Nephron (organoid): ENCODE measurements around the gene NPBWR2.

Source experiments
- H3K27ac Mint-ChIP-seq, 3 experiments: 2 replicates each; pipeline ENCODE4 v1.8.0; 2020; ENCODE audit warnings: mixed read lengths in 3 of 3, mild to moderate bottlenecking in 2 of 3, moderate library complexity in 1 of 3
- H3K27me3 Mint-ChIP-seq: 2 replicates; pipeline ENCODE4 v1.8.0; 2021; ENCODE audit warnings: low read depth, mild to moderate bottlenecking, moderate library complexity, mixed read lengths
- H3K36me3 Mint-ChIP-seq: 2 replicates; pipeline ENCODE4 v1.8.0; 2020; ENCODE audit warnings: low read depth, mixed read lengths
- H3K4me1 Mint-ChIP-seq: 2 replicates; pipeline ENCODE4 v1.8.0; 2020; ENCODE audit warnings: mixed read lengths
- H3K4me3 Mint-ChIP-seq, 3 experiments: 2 replicates each; pipeline ENCODE4 v1.8.0; 2020; ENCODE audit warnings: mild to moderate bottlenecking in 3 of 3, mixed read lengths in 3 of 3, moderate library complexity in 2 of 3
- H3K9me3 Mint-ChIP-seq: 2 replicates; pipeline ENCODE4 v1.8.0; 2020; ENCODE audit warnings: mixed read lengths
- TF ChIP-seq, protein P1 (sequence below), 3 experiments: fragments of 200-600 bp; sonication (generic); IDR thresholded peaks; one replicate each; pipeline ENCODE4 v1.5.0; 2021; ENCODE audit warnings: antibody characterized with exemption in 3 of 3; ENCODE audit not compliant: unreplicated experiment in 3 of 3

NPBWR2 gene

DNA sequence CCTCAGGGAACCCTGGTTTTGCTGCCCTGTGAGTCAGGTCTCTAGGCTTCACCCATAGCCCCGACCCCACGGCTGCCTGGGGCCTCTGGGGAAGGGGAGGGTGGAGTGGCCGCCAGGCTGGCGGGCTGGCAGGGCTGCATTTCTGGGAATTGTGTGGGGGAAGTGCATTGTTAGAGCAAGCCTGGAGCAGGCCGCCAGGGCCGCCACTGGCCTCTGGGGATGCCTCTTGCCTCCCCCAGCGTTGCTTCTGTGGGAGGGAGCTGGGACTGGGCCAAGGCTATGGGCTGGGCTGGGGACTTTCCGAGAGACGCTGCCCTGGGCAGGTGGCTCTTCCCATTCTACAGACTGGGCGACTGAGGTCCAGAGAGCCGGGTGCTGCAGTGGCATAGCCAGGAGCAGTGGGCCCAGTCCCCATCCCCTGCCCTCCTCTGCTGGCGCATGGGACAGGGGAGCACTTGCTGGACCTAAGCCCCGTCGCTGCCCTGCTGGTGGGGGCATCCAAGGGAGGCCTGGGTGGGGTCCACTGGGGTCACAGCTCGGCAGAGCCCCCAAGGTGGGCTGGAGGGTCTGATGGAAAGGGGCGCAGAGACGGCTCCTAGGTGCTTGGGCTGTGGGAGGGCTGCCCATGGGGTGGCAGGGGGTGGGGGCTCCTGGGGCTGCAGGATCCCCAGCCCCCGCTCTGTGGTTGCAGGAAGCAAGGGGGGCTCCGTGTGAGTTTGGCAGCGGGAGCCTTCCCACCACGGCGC lies 51.3 kb downstream of the NPBWR2 start:
- no peak overlapping the region for H3K4me3 Mint-ChIP-seq
- H3K27ac Mint-ChIP-seq: no peak overlapping the region
- peaks cover 11% of the 10 kb centered on the region for H3K4me1 Mint-ChIP-seq

DNA sequence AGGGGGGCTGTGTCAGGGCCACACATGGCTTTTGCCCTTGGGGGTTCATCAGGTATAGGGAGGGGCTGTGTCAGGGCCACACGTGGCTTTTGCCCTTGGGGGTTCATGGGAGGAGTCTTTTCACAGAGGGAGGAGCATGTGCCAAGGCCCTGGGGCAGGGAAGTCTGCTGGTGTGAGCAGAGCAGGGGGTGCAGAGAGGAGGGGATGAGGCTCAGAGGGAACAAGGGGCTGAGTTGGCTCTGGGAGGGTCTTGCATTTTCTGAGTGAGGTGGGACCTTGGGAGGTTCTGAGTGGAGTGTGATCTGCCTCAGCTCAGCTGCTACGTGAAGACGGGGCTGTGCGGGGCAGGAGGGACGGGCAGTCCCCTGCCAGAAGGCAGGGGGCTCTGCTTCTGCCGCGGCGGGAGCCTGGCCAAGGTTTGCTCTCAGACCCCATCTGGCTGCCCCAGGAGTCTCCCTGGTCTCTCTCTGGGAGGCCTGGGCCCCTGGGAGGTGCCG lies 51.9 kb downstream of the NPBWR2 start:
- peaks cover 28% of the 10 kb centered on the region for H3K27me3 Mint-ChIP-seq
- H3K9me3 Mint-ChIP-seq: no peaks in the 10 kb centered on the region
- H3K4me1 Mint-ChIP-seq: peaks cover 11% of the 10 kb centered on the region
- H3K36me3 Mint-ChIP-seq: no peaks in the 10 kb centered on the region
- H3K4me3 Mint-ChIP-seq: peak overlapping the region in 2 of 3 experiments; percentile 30 to 36
- TF ChIP-seq, protein P1, sequence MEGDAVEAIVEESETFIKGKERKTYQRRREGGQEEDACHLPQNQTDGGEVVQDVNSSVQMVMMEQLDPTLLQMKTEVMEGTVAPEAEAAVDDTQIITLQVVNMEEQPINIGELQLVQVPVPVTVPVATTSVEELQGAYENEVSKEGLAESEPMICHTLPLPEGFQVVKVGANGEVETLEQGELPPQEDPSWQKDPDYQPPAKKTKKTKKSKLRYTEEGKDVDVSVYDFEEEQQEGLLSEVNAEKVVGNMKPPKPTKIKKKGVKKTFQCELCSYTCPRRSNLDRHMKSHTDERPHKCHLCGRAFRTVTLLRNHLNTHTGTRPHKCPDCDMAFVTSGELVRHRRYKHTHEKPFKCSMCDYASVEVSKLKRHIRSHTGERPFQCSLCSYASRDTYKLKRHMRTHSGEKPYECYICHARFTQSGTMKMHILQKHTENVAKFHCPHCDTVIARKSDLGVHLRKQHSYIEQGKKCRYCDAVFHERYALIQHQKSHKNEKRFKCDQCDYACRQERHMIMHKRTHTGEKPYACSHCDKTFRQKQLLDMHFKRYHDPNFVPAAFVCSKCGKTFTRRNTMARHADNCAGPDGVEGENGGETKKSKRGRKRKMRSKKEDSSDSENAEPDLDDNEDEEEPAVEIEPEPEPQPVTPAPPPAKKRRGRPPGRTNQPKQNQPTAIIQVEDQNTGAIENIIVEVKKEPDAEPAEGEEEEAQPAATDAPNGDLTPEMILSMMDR (IDR thresholded peaks at IDR 0.05; ENCODE audit: unreplicated experiment in 3 of 3): no peak
- peak overlapping the region in 2 of 3 experiments; percentile 38 to 63 for H3K27ac Mint-ChIP-seq

More for the DNA sequence above, 51.3 kb downstream of the NPBWR2 start:
- Mint-ChIP-seq H3K36me3 (no peaks in the 10 kb centered on the region), H3K27me3 (peaks cover 22% of the 10 kb centered on the region), H3K9me3 (no peaks in the 10 kb centered on the region)
- TF ChIP-seq, protein P1 (IDR thresholded peaks at IDR 0.05; ENCODE audit: unreplicated experiment in 3 of 3): no peak

DNA sequence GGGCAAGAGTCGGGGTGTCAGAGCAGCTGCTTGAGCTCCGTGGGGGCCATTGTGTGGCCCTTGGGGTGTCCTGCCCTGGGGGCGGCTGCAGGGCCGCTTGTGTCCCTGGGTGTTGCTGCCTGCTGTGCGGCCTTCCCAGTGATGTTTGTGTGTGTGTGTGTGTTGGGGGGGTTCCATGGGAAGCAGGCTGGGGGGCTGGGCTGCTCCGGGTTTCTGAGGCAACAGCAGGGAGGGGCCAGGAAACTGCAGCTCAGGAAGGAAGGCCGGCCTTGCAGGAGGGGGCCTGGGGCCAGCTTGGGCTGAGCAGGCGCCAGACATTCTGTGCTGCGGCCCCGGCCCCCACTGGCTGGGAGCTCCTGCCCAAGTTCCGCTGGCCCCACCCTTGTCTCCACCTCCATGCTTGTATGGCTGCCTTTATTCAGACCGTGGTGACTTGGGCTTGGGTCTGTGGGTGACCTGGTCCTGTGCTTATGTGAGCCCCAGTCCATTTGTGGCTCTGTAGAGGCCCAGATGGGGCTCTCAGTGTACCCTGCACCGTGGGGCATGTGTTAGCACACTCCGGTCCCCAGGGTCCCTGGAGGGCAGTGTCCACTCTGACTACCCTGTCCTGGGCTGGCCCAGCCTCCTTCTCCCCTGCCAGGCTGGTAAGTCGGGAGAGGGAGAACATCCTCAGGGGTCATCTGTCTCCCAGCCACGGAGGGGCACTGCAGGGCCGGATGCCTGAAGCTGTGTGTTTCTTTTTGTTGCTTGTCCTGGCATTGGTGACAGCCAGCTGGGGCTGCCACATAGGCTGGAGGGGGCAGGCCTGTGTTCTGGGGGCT lies 53.3 kb downstream of the NPBWR2 start:
- no peaks in the 10 kb centered on the region for H3K36me3 Mint-ChIP-seq
- no peaks in the 10 kb centered on the region for H3K9me3 Mint-ChIP-seq
- peaks cover 32% of the 10 kb centered on the region for H3K27me3 Mint-ChIP-seq
- peak overlapping the region; percentile 56 to 66 (median 62) for H3K27ac Mint-ChIP-seq
- peaks cover 11% of the 10 kb centered on the region for H3K4me1 Mint-ChIP-seq
- TF ChIP-seq, protein P1 (IDR thresholded peaks at IDR 0.05; ENCODE audit: unreplicated experiment in 3 of 3): peak in 1 of 3 experiments; percentile 18
- H3K4me3 Mint-ChIP-seq: peak overlapping the region; percentile 34 to 50 (median 36)
